GM12892 (cell line): Measurements from ENCODE around the gene TRPM8.
"Not testable (repeated sequence)": the region's sequence is repeated elsewhere in the genome, so short reads cannot be mapped to it uniquely, and the experiment has no call there.

Experiments used
- DNase-seq: peaks from one replicate; pipeline ENCODE4 v3.0.0; 2011; ENCODE audit not compliant: insufficient read length
- FAIRE-seq: peaks from 2 replicates; lab custom pipeline; 2011; peaks lifted over from hg19 to GRCh38; lab: Jason Lieb, UNC
- POLR2A ChIP-seq: IDR thresholded peaks from 2 replicates; pipeline ENCODE4 v1.6.1; 2011; ENCODE audit warnings: low read depth, low read length, control low read depth
- POLR2AphosphoS5 ChIP-seq: IDR thresholded peaks from 2 replicates; pipeline ENCODE4 v1.6.1; 2011; ENCODE audit warnings: low read depth, low read length, control low read depth
- TAF1 ChIP-seq: IDR thresholded peaks from 2 replicates; pipeline ENCODE4 v1.6.1; 2011; ENCODE audit warnings: low read depth, mild to moderate bottlenecking, control low read depth, low read length, borderline replicate concordance

TRPM8 gene

DNA sequence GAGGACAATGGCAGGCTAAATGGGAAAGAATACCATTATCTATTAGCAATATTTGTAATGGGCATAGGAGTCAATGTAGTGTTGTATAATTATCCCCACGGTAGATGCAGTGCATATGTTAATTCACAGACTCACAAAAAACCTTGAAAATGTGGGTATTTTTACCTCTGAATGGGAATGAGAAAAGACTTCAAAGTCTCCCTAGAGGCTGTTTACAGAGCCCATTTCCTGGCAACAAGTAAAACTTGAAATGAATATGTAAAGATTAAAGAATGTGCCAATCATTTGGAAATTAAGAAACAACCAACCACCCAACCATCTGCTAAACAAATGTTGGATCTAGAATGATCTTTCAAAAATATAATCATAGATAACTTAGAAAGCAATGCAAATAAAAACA lies 27.1 kb downstream of the TRPM8 start:
- no peak for FAIRE-seq
- DNase-seq: no peak
- no peak for TF ChIP-seq POLR2AphosphoS5
- no peak for TF ChIP-seq TAF1
- no peak for TF ChIP-seq POLR2A

DNA sequence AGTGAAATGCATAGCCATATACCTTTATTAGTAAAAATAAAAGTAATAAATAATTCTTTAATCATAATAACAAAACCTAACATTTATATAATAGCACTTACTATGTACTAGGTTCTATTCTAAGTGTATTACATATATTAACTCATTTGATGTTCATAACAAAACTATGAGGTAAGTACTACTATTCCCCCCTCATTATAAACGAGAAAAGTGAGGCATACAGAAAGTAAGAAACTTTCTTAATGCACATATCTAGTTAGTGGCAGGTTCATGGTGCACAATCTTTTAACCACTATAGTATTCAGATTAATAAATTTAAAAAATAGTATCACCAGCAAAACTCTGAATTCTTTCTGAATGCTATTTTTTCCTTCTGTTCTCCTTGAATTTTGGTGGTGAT lies 27.5 kb downstream of the TRPM8 start:
- no peak for TF ChIP-seq POLR2A
- TF ChIP-seq TAF1: no peak
- no peak for TF ChIP-seq POLR2AphosphoS5
- DNase-seq (no peak), FAIRE-seq (no peak)

DNA sequence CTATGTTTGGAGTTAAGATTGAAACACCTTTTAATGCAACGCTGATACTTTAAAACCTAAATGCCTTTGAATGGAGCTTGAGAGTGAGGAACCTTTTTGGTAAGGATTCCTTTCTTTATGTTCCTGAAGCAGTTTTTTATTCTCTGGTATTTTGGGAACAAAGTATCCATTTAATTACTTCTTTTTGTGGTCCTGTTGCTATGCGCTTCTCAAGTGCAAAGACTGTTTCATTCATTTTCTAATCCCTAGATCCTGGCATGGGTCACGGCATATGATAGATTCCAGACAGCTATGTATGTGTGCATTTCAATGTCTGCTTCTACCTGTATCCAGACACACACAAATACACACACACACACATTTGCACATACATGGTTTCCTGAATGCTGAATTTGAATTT lies 28.0 kb downstream of the TRPM8 start:
- TF ChIP-seq POLR2AphosphoS5: no peak
- TF ChIP-seq TAF1: no peak
- no peak for DNase-seq
- FAIRE-seq: no peak

DNA sequence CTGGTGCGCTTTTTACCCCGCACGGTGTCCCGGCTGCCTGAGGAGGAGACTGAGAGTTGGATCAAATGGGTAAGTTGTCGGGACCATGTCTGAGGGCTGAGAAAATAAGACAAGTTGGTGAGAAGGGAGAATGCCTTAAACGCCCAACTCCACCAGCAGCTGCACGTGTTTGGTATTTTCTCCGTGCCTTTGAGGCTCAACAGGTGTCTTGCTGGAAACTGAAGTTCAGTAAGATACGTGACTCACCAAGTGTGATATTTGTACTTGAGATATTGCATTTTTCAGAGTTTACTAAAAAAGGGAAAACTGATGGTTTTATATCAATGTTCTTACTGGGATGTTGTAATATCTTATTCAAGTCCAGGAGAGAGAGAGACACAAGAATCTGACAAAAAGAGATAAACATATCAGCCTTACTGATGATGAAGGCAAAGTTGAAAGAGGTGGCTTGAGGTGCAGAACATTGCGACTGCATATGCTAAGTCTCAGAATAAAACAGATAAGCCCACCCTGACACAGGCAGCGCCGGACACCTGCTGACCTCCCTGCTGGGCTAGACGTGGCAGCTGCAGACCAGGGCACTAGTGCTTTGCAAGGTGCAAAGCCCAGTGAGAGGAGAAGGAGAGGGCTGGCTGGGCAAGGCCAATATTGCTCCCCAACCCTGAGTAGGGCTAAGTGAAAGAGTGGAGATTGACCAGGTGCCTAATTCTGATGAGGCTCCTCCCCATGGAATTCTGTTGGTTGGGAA lies 33.1 kb downstream of the TRPM8 start:
- TF ChIP-seq POLR2AphosphoS5: no peak
- TF ChIP-seq POLR2A: no peak
- DNase-seq: no peak
- no peak for FAIRE-seq

DNA sequence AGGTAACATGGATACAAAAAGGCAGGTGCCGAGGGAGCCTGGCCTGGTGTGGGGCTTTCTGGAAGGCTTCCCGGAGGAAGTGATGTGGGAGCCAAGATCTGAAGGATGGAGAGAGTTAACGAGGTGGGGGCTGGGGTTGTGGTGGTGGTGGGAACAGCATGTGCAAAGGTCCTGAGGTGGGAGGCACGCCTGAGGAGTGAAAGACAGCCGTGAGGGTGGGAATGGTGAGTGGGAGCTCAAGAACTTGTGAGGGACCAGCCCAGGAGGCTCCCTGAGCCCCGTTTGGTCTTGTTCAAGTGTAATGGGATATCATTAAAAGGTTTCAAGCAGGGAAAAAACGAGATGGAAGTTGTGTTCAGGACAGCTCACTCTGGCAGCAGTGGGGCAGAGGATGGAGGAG lies 35.2 kb downstream of the TRPM8 start:
- no peak for TF ChIP-seq TAF1
- no peak for FAIRE-seq
- no peak for DNase-seq

DNA sequence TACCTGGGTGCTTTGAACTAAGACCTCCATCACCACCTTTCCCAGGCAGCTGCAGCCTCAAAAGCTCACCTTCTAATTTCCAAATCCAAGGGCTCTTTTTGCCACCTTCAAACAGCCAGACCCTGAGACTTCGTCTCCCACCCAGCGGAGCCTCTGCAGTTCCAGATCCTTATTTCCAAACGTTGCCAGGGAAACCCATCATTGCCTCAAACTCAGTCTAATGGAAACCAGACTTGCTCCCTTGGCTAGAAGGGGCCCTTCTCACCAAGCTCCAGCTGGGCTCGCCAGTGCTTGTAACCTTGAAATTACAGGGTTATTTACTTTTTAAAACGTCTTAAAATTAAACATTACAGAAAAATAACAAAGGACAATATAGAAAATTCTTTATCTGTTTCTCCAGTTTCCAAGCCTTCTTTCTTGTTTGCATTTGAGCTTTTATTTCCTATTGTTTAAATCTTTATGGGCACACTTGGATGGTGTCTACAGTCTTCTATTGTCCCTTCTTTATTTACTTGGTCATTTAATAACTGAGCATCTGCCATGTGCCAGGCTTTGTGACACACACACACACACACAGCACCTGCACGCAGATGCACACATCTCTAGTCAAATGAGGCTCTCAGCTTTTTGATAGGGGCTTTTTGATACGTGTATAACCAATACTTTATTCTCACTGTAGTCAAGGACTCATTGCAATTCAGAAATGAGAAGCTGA lies 36.1 kb downstream of the TRPM8 start:
- TF ChIP-seq POLR2A (no peak), TAF1 (no peak), POLR2AphosphoS5 (no peak)
- DNase-seq (no peak), FAIRE-seq (no peak)

DNA sequence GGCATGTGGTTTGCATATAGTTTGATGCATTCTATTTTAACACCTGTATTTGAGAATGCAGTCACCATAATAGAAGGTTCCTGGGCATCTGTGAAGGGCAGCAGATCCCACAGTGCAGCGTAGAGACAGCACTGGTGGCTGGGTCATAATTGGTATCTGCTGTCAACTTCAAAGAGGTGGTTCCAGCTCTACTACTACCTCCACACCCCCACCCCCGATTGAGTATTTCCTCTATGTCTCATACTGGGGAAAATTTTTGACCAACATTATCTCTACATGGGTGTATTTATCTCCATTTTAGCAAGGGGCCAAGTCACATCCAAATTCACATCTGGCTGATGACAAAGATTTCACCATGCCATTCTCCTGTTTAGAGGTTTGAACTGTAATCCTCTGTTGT lies 43.0 kb downstream of the TRPM8 start:
- no peak for TF ChIP-seq POLR2A
- TF ChIP-seq POLR2AphosphoS5: no peak
- no peak for TF ChIP-seq TAF1
- no peak for FAIRE-seq
- no peak for DNase-seq

DNA sequence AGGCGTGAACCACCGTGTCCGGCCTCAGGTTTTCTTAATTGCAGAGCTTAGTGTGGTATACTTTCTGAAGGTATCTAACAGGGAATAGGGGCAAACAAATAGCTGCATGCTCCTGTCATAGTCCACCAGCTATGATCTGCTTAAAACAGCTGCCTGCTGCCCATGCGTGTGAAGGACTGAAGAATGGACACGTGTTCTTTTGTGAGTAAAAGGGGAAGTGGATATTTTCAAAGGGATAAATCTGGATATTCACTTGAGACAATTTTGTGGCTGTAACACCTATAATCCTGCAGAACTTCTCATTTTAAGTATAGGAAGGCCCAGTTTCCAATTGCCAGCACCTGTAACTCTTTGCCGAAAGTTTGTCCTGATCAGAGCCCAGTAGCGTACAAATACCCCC lies 44.7 kb downstream of the TRPM8 start:
- no peak for DNase-seq
- no peak for FAIRE-seq
- no peak for TF ChIP-seq POLR2A

DNA sequence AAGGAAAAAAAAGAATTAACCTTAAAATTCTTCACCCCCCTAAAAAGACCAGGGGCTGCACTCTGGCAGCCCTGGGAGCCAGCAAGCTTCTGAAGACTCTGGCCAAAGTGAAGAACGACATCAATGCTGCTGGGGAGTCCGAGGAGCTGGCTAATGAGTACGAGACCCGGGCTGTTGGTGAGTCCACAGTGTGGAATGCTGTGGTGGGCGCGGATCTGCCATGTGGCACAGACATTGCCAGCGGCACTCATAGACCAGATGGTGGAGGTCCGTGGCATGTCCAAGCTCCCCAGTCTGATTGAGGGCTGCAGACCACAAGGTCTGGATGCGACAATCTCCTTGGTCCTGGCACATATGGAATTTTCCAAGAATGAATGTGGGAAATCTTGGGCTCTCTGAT lies 47.4 kb downstream of the TRPM8 start:
- no peak for DNase-seq
- FAIRE-seq: no peak
- no peak for TF ChIP-seq TAF1
- no peak for TF ChIP-seq POLR2A

DNA sequence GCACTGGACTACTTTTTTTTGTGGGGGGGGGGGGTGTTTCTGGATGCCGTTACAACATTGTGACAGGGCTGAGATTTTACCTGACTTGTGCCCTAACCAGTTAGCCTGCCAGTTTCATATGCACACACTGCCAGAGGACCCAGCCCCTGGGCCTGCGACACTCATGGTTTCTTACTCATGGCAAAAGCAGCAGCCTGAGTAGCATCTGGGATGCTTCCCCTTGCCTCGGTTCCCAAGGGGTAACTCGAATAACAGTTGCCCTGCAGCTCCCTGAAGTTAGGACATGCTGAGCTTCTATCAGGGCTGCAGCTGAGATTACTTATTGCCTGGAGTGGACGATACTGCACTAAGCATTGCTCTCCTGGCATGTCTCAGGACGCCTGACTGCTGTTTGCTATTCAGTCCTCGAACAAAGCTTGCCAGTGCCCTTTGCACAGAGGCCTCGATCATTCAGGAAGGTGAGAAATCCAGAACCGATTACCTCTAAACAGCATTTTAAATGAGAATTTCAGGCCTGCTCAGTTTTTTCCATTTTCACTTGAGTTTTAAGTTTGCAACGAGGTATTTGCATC lies 47.9 kb downstream of the TRPM8 start:
- FAIRE-seq (no peak), DNase-seq (no peak)
- TF ChIP-seq POLR2AphosphoS5 (no peak), TAF1 (no peak), POLR2A (no peak)

DNA sequence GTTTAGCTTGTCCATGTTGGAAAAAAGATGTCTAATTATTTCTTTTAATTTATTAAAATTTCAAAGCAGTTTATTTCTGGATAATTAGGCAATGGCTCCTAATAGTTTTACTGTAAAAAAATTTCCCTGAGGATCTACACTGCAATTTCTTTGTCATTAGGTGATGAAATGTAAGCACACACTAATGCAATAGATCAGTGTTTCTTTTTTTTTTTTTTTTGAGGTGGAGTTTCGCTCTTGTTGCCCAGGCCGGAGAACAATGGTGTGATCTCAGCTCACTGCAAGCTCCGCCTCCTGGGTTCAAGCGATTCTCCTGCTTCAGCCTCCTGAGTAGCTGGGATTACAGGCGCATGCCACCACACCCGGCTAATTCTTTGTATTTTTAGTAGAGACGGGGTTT lies 48.5 kb downstream of the TRPM8 start:
- DNase-seq, FAIRE-seq: not testable (repeated sequence)

DNA sequence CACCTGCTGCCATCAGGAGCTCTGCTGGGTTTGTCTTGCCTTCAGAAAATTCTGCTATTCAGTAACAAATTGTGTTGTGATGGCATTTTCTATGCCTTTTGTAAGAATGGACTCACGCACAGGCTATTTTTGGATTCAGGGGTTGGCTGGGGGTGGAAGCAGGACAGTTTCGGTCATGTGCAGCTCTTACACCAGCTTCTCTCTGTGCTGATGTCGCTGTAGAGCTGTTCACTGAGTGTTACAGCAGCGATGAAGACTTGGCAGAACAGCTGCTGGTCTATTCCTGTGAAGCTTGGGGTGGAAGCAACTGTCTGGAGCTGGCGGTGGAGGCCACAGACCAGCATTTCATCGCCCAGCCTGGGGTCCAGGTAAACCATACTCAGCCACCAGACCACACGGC lies 49.2 kb downstream of the TRPM8 start:
- DNase-seq: no peak
- TF ChIP-seq TAF1 (no peak), POLR2A (no peak), POLR2AphosphoS5 (no peak)
- FAIRE-seq: no peak

DNA sequence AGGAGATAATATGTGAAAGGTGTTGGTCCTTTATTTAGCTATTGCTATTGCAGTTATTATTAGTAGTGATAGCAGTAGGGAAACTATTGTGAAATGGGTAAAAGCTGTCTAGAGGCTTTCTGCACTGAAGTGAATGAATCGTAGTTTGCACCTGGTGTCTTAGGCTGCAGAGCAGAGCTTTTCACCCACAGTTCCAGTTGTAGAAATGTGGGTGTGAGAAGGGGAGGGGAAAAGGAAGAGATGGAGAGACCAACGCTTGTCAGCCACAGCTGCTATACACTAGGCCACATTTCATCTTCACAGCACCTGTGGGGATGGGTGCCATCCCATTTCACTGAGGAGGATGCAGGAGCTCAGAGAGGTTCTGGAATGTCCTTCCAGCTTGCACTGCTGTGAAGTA lies 50.0 kb downstream of the TRPM8 start:
- no peak for TF ChIP-seq POLR2A
- no peak for TF ChIP-seq TAF1
- no peak for TF ChIP-seq POLR2AphosphoS5
- no peak for FAIRE-seq

More for the DNA sequence above, 50.0 kb downstream of the TRPM8 start:
- no peak for DNase-seq
